ENCODE measurements around the gene GRIK3.
"Not testable (repeated sequence)": the region's sequence is repeated elsewhere in the genome, so short reads cannot be mapped to it uniquely, and the experiment has no call there.

GRIK3 gene

DNA sequence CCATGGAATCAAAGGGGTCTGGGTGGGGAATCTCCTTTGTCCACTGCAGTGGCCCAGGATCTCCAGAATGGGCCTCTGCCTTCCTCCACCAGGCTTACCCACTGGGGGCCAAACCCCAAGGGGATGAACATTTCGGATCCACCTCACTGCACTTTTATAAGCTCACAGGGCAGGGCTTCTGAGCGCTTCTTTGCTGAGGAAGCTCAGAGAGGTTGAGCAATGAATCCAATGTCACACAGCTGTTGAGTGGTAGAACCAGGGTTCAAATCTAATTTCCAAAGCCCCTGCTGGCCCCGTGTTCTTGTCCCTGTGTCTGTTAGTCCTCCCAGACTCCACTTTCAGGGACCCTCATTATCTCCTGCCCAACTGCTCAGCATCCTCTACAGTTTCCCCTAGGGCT is 250.8 kb downstream of the GRIK3 start:
- no peak for DNase-seq (ENCODE audit: low read depth)

DNA sequence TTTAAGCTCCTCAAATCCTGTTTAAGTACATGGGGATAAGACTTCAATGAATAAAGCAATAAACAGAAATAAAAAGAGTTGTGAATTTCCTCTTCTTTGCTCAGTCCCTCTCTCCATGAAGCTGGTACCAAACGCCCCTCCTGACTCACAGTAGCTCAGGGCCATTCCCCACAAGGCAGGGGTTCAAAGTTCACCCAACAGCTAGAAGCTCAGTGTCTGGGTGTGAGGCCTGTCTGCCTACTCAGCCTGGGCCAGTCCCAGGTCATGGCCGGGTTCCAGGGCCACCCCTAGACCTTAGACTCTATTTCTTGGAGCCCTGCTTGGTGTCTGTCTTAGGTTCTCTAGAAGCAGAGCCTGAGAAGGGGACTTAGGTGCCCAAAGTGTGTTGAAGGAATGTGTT is 251.5 kb downstream of the GRIK3 start:
- no peak for DNase-seq (ENCODE audit: low read depth)

DNA sequence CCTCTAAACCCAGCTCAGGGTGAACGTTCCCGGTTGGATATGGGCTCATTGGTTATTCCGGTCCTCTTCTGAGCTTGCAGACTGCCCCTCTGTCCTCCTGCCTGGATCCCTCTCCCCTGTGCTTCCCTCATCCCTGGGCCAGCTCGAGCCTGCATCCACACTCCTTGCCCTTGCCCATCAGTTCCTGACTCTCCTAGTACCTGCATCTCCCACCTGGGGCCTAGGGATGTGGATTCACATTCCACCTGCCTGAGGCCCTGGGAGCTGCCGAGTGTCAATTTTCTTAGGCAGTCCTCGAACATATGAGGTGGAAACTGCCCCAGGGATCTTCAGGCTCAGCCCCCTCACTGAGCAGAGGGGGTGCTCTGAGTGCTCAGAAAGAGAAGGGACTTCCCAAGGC is 252.2 kb downstream of the GRIK3 start:
- DNase-seq (ENCODE audit: low read depth), result no peak

DNA sequence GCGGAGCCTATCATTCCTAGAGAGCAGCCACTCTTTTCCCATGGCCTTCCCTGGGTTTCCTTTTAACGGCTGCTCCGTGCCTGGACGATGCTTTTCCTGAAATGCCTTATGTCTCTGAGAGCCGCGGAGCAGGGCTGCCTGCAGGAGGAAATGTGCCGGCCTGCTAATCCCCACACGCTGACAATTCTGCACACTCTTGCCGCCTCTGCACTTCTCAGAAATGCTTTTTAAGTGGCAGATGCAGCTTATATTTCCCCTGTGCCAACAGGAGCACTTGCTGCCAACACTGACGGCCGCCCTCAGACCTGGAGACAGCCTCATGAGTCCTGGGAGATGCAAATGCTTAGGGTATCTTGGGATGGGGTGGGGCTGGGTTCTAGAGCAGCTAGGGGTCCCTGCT is 253.2 kb downstream of the GRIK3 start:
- no peak for DNase-seq (ENCODE audit: low read depth)

DNA sequence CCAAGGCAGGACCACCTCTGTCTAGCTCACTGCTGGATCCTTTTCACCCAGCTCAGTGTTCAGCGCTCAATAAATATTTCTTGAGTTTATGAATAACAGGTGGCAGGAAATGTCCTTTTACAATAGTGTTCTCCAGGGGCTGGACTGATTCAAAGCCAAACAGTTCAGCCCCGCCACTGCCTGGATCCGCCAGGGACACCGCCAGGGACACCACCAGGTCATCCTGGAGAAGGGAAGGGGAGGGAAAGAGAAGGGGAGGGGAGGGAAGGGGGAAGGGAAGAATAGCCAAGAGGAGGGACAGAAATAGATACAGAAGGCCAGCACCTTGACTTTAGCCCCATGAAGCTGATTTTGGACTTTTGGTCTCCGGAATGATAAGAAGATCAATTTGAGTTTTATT is 255.6 kb downstream of the GRIK3 start:
- no peak for DNase-seq (ENCODE audit: low read depth)

DNA sequence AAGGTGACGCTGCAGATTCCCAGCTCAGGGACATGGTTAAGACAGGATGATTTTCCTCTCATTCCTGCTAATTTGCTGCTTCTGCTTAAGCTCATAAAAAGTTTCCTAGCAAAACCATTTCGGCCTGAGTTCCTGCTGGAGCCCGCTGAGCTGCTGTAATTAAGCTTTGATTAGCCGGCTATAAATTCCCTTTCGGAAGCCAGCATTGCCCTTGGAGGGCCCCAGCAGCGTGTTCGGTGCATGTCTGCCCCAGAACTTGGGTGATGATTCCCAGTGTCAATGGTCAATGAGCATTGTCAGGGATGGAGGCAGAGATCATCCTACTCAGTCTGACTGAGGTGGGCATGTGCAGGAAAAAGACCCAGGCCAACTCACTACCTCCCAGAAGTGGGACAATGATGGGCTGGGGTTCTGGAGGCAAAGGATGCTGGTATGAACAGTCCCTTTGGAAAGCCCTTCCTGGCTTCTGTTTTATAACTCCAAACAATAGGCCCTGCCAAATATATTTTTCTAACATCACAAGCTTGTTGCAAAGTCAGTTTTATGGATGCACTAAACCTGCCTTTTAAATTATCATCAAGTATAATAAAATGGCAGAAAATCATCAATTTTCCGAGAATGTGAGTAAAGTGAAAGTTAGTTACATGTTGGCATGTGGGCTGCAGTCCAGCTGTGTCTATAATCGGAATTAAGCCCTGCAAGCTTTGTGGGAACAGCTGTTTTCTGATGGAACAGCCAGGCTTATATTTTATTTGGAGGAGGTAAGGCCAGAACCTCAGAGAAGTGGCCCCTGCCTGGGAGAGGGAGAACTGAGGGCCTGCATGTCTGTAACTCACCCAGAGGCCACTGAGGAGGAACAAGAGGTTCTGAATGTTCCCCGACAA is 257.1 kb downstream of the GRIK3 start:
- no peak for DNase-seq (ENCODE audit: low read depth)

DNA sequence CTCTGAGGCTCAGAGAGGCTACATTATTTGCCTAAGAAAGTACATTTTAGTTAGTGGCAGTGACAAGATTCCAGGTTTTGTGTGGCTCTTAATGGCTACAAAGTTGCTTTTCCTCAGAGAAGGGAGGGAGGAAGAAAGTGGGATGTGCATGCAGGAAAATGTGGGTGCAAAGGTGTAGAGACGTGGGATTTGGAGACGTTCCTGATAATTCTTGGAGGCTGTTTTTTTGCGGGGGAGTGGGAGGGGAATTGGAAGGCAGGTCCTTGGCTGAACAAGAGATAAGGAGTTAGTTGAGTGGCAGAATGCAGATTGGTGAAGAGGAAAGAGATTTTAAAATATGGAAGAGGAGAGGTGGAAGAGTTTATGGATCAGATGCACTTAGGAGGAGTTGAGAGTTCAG is 258.1 kb downstream of the GRIK3 start:
- no peak for DNase-seq (ENCODE audit: low read depth)

DNA sequence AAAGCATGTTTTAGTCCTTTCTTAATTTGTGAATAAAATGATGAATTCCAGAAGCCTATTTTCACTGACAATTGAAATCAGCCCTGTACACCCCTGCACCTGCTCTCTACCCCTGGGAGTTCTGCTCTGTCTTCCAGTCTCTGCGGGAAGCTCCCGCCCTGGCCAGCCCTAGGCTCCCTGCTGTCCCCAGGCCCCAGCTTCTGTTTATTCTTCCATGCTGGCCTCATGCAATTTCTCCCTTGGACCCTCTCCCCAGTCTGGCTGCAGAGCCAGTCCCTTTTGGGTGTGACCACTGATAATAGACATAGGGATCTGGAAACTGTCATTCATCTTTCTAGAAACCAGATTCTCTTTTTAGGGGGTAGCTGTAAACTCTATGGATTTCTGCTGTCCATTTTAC is 258.6 kb downstream of the GRIK3 start:
- no peak for DNase-seq (ENCODE audit: low read depth)

DNA sequence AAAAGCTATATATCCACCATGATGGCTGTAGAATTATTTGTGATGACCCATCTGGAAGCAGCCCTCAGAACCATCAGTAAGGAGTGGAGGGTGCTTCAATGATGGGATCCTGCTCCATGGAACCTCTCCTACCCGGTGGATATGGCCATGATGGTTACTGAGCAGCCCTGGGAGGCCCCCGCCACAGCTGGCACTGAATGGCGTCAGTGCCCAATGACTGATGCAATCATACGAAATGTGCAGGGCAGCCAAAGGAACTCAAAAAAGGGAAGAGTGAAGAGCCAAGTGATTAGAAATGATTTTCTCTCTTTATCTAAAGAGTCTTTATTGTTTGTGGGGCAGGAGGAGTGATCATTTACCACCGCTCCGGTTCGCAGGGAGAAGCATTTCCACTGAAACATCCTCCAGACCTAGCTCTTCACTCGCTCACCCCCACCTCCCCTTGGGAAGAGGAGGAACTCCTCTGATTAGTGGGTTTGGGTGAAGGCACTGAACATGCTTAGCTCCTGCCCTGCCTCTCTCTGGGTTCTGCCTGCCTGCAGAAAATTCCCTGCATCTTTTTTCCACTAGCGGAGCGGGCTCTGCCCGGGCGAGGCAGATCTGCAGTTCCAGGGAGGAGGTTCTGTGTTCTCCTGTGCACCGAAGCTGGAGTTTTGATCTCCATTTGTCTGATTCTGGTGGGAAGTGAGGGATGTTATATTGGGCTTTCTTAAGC is 260.3 kb downstream of the GRIK3 start:
- no peak for DNase-seq (ENCODE audit: low read depth)

DNA sequence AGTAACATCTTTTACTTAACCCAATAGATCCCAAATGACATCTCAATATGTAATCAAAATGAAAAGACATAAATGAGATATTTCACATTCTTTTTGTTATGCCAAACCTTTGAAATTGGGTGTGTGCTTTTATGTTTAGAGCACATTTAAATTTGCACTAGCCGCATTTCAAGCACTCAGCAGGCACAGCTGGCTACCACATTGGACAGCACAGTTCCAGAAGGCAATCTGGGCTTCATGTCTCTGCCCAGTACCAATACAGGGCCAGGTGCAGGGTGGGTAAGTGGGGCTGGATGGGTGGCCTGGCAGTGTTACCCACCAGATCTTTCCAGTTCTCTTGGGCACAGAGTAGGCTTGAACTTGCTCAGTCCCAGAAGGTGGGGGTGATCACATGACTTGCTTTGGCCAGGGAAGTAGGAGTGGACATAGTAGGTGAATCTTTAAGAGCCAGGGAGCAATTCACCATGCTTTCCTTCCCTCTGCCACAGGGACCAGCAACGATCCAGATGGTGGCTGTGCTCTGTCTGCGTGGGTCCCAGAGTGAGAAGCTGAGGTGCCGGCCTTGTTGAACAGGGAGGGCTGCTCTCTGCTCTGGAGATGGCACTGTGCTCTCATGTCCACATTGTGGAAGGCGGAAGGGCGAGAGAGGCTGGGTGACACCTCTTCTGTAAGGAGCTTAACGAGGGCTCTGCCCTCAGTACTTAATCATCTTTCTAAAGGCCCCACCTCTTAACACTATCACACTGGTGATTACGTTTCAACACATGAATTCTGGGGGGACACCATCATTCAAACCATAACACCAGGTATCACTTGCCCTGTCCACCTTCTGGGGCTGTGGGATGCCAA is 261.4 kb downstream of the GRIK3 start:
- no peak for DNase-seq (ENCODE audit: low read depth)

DNA sequence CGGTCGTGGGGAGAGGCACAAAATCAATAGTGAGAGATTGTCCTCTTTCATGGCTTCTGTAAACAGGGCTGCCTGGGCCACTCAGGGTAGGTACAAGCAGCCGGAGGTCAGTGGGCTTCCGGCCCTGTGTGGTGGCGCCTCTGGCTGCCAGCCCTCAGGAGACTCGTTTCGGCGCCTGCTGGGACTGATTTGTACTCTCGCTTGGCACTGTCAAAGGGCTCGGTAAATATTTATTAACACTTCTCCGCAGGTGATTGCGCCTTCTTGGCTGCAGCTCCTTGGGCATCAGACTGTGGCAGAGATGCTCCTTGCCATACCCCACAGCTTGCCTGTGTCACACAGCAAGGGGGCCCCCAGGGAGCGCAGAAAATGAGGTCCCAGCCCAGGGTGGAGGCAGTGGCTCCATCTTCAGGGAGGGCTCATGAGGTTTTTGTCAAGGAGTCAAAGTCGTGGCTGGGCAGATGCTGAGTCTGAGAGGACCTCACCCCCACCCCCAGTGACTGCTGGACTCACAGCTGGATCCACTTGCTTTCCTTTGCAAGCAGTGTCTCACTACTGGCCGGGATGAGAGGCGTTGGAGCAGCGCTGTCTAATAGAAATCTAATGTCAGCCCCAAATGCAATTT is 262.5 kb downstream of the GRIK3 start:
- DNase-seq (ENCODE audit: low read depth), result no peak

DNA sequence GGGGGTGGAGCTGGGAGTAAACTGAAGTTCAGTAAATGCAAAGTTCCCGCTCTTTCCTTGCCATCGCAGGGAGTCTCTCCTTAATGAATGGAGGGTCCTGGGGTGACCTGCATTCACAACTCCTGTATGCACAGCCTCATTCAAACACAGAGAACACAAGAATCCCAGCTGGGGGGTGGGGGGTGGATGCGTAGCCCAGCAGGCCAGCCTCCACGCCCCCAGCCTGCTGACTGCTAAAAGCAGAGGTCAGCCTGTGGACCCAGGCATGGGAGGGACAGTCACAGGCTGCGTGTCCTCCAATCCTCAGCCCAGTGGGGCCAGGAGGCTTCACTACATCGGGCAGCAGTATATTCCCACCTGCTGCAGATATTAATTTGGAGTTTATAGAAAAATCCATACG is 263.1 kb downstream of the GRIK3 start:
- no peak for DNase-seq (ENCODE audit: low read depth)

DNA sequence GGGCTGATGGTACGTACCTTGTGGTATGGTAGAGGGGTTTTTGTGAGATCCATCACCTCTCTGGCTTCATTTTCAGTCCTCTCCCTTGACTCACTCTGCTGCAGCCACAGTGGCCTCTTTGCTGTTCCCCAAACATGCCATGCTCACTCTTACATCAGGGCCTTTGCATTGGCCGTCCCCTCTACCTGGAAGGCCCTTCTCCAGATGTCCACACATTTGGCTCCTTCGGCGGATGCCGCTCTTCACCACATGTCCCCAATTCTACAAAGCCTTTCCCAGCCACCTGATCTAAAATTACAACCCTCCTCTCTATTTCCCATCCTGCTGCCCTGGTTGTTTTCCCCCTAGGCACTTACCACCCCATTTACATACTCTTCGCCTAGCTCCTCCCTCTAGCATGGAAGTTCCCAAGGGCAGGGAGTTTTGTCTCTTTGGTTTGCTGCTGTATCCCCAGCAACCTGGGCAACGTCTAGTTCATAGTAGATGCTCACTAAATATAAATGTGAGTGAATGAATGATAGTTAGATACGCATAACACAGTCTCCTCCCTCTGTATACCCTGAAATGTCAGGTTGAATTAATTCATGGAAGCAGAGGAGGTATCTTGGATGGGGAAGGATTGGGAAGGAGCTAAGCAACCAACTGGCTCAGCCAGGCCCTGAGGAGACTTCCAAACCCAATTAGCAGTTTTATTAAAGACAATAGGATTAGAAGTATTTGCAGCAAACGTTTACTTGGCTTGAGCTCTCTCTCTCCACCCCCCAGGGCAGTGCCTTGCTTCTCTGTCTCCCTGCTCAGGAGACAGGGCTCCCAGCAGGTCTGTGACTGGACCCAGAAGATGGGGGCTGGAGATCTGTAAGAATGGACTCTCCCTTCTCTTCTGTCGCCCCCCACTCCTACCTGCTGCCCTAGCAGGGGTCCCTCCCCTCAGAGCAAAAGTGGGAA is 264.2 kb downstream of the GRIK3 start:
- DNase-seq (ENCODE audit: low read depth), result no peak

DNA sequence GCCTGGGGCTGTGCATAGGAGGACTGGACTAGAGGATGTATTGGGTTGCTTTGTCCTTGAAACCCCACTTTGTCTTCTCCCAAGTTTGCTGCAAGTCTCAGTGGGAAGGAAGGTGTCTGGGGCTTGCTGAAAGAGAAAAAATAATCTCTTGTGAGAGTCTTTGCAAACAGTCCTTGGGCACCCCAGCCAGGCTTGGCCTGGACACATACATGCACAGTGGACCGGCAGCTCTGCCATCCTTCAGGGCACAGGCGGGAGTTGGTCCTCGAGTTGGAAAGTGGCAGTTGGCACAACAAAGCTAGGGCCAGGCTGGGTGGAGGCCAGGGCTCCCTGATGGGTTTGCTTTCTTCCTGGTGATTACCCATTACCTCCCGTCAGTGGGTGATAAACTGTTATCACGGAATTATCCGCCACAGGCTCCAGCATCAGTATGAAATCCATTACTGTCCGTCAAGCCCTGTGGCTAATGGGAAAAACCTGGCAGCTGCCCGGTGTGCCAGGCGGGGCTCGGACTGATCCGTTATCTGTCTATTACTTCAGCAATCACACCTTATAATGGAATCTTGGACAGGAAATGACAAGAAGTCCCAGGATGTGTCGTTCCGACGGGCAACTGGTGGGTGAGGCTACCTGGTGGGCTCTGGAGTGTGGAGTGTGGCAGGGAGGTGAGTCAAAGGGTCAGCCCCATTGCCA is 265.7 kb downstream of the GRIK3 start:
- DNase-seq (ENCODE audit: low read depth), result no peak

DNA sequence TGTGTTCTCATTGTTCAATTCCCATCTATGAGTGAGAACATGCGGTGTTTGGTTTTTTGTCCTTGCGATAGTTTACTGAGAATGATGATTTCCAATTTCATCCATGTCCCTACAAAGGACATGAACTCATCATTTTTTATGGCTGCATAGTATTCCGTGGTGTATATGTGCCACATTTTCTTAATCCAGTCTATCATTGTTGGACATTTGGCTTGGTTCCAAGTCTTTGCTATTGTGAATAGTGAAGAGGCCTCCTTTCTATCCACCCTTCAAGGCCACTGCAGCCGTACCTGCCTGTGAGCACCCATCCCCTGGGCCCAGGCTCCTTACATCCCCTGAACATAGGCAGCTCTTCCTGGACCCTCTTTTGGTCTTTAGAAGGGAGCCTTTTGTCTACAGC is 266.9 kb downstream of the GRIK3 start:
- not testable (repeated sequence) for DNase-seq (ENCODE audit: low read depth)

DNA sequence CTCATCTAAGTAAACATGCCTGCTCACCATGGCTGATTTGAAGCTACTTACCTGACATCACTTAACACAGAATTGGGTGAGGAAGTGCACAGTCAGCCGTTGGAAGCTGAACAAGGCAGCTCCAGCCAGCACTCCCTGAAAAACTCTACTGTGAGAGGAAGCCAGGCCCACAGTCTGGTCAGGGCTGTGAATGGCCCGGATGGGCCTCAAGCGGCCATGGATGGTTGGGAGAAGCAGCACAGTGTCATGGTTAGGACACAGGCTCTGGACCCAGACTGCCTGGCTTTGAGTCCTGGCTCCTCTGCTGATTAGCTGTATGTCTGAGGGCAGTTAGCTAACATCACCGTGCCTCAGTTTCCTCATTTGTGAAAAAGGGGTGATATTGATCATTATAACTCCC is 267.8 kb downstream of the GRIK3 start:
- DNase-seq (ENCODE audit: low read depth), result no peak

DNA sequence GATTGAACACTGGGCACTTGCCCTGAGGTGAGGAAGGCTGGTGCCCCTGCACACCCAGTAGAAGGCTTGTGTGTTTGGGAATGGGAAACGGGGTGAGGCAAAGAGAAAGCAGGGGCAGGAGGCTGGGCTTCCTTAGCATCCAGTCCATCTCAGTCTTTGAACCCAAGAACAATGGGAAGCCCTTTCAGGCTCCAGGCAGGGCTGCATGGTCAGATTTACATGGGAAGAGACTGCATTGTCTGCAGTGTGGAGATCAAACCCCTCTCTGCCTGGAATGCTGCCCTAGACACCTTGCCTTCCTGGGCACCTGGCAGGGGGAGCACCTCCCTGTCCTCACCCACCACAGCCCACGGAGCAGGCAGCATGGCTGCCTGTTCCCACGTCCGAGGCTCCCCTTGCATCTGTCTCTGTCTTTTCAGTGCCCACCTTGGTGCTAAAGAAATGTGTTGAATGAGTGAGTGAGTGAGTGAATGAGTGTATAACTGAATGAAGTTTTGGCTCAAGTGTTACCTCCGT is 268.5 kb downstream of the GRIK3 start:
- DNase-seq (ENCODE audit: low read depth), result no peak

DNA sequence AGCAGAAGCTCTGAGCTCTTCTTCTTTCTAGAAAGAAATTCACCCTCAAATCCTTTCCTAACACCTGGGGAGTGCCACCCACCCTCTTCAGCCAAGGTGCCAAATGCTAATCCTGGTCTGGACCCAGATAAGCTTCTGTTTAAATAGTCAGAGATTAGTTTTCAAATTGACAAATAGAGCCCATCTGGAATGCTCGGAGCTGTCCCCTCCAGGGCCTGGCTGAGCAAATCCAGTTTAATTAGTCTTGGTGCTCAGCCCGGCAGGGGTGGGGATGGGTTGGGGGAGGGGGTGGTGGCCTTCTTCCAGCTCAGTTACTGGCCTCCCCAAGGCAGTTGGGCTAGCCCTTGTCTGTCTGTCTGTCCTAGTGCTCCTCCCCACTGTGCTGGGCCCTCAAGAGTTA is 269.5 kb downstream of the GRIK3 start:
- DNase-seq (ENCODE audit: low read depth), result no peak

DNA sequence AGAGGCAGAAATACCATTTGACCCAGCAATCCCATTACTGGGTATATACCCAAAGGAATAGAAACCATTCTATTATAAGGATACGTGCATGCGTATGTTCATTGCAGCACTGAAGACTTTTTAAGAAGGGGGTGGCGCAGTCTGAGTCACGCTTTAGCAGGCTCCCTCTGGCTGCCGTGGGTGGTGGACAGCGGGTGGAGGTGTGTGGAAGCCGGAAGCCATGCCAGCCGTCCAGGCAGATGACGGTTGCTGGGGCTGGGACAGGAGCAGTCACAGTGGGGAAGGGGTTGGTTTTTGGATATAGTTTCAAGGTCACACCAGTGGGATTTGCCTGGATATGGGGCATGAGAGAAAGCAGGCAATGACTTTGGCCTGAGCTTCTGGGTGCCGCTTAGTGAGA is 270.5 kb downstream of the GRIK3 start:
- DNase-seq (ENCODE audit: low read depth), result no peak

DNA sequence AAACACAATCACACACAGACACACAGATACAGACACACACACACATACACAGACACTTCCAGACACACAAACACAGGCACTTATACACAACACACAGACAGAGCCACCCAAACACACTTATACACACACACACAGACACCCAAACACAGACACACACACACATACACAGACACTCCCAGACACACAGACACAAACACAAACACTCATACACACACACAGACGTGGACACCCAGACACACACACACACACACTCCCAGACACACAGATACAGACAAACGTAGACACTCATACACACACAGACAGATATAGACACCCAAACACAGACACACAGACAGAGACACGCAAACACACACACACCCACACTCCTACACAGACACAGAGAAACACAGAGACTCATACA is 272.1 kb downstream of the GRIK3 start:
- DNase-seq (ENCODE audit: low read depth), result no peak

All from HS-5 (cell line).